ENCODE measurements around the gene TBXAS1. TPM values are rescaled to one million over a fixed set of nuclear protein-coding genes. Genes with fewer than 3 reads are reported as not detected.
A peak's percentile ranks its signal among the peaks of the same experiment; 100 is the strongest.

The TBXAS1 gene
- total and polyA plus RNA-seq, 5 experiments from 2014 or later: 0.41 to 2.7 (median 1.1) TPM

DNA sequence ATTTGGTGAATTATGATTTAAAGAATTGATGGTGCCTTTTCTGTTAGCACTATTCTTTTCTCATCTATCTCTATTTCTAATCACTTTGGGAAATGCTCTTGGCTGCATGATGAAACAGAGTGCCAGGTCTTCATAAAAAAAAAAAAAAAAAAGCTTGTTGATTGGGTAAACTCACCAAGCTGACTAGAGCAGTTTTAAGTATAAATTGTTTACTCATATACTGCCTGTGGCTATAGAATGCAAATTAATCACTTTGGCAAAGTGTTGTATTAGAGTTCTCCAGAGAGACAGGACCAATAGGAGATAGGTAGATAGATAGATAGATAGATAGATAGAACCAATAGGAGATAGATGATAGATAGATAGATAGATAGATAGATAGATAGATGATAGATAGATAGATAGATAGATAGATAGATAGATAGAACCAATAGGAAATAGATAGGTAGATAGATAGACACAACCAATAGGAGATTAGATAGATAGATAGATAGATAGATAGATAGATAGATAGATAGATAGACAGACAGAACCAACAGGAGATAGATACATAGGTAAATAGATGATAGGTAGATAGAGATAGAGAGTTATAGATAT lies 20.1 kb upstream of the TBXAS1 start:
- Mint-ChIP-seq H3K4me3 (no peak overlapping the region), H3K27me3 (peaks cover 0 to 10% (median 2%) of the 10 kb centered on the region in 5 donors), H3K36me3 (peaks cover 0 to 8% (median 6%) of the 10 kb centered on the region in 3 donors), H3K27ac (peak overlapping the region in 1 of 10 donors; percentile 7), H3K9me3 (peaks cover 0 to 13% (median 4%) of the 10 kb centered on the region in 9 donors), H3K4me1 (peaks cover 6 to 12% (median 8%) of the 10 kb centered on the region in 4 donors)
- DNase-seq (no peak), ATAC-seq (no peak)
- POLR2A ChIA-PET: no interaction called here

- Mint-ChIP-seq H3K9me3 (peaks cover 0 to 9% (median 0%) of the 10 kb centered on the region in 9 donors), H3K4me3 (no peak overlapping the region), H3K36me3 (peaks cover 0 to 4% (median 0%) of the 10 kb centered on the region in 3 donors), H3K4me1 (peaks cover 9 to 14% (median 11%) of the 10 kb centered on the region in 4 donors), H3K27me3 (peaks cover 0 to 10% (median 3%) of the 10 kb centered on the region in 5 donors), H3K27ac (peak overlapping the region in 1 of 10 donors; percentile 17)
- POLR2A ChIA-PET: no interaction called here
- no peak for ATAC-seq
- no peak for DNase-seq
Observed at GRCh38 chr7:139811066-139811465, 18.0 kb upstream of the TBXAS1 start.

- POLR2A ChIA-PET: no interaction called here
- Mint-ChIP-seq H3K27me3 (peaks cover 0 to 4% (median 3%) of the 10 kb centered on the region in 5 donors), H3K9me3 (peaks cover 0 to 4% (median 0%) of the 10 kb centered on the region in 9 donors), H3K27ac (no peak overlapping the region), H3K36me3 (peaks cover 0 to 4% (median 0%) of the 10 kb centered on the region in 3 donors), H3K4me3 (no peak overlapping the region), H3K4me1 (peaks cover 6 to 14% (median 10%) of the 10 kb centered on the region in 4 donors)
- no peak for ATAC-seq
- no peak for DNase-seq
Observed at GRCh38 chr7:139813151-139813550, 15.9 kb upstream of the TBXAS1 start.

DNA sequence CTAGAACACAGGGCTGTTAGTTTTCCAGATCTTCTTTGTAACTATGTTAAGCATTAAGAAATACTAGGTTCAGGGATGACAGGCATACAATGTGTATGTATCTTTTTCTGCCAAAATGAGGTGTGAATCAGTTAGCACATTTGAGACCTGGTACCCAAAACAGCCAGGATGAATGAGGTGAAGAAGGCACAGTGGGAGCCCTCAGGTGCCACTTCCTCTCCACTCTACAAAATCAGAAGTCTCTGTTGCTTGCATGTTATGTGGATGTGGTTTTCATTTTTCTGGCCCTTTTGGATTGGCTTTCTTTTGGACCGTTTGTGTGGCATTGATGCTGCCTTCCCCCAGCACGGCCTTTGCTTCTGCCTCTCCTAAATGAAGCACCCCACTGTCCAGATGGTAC lies 15.4 kb upstream of the TBXAS1 start:
- Mint-ChIP-seq H3K4me1 (peaks cover 6 to 14% (median 10%) of the 10 kb centered on the region in 4 donors), H3K27ac (peak overlapping the region in 1 of 10 donors; percentile 42), H3K4me3 (peak overlapping the region in 1 of 10 donors; percentile 36), H3K9me3 (peaks cover 0 to 4% (median 0%) of the 10 kb centered on the region in 9 donors), H3K36me3 (peaks cover 0 to 4% (median 0%) of the 10 kb centered on the region in 3 donors), H3K27me3 (peaks cover 0 to 3% (median under 1%) of the 10 kb centered on the region in 5 donors)
- POLR2A ChIA-PET: no interaction called here
- ATAC-seq (peak in 1 of 2 donors; percentile 61), DNase-seq (peak in 2 of 10 donors; percentile 20 to 34)

- Mint-ChIP-seq H3K27me3 (peaks cover 0 to 2% (median 0%) of the 10 kb centered on the region in 5 donors), H3K36me3 (peaks cover 0 to 4% (median 0%) of the 10 kb centered on the region in 3 donors), H3K4me1 (peaks cover 6 to 12% (median 9%) of the 10 kb centered on the region in 4 donors), H3K9me3 (peaks cover 0 to 4% (median 0%) of the 10 kb centered on the region in 9 donors), H3K27ac (no peak overlapping the region), H3K4me3 (no peak overlapping the region)
- ATAC-seq (no peak), DNase-seq (no peak)
- POLR2A ChIA-PET: no interaction called here
Observed at GRCh38 chr7:139817249-139817648, 11.8 kb upstream of the TBXAS1 start.

GRCh38 chr7:139820089-139820488 lies 9.0 kb upstream of the TBXAS1 start:
- Mint-ChIP-seq H3K4me3 (no peak overlapping the region), H3K27ac (no peak overlapping the region), H3K4me1 (no peaks in the 10 kb centered on the region), H3K27me3 (peaks cover 0 to 2% (median 0%) of the 10 kb centered on the region in 5 donors), H3K9me3 (peaks cover 0 to 4% (median 0%) of the 10 kb centered on the region in 9 donors), H3K36me3 (peaks cover 0 to 4% (median 0%) of the 10 kb centered on the region in 3 donors)
- POLR2A ChIA-PET: no interaction called here
- DNase-seq: no peak
- no peak for ATAC-seq

DNA sequence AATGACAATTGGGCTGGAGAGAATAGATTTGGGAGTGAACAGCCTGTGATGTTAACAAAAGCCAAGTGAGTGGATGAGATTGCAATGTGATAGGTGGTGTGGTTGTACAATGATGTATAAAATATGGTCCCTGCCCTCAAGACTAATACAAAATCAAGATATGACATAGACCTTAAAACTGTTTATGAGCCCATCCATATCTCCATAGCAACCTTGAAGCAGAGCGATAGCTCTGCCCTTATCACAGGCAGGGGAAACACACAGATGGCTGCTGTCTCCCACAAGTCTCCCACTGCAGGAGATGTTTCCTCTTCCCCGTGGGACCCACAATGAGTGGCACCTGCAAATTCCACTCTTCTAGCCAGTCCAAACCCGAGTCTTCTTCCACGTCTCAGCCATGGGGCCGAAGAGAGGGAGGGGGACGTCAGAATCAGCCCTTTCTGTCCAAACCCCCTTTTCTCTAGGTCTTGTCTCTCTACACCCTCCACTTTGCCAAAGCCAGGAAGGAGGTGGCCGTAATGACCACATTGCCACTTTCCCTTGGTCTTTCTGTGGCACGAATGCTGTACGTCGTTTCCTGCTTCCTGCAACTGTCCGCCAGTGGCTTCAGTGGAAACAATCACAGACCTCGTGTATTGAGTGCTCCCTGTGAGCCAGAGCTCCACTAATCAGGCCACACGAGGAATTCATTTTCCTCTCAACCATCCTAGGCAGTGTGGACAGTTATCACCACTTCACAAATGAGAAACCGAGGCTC lies 7.5 kb upstream of the TBXAS1 start:
- POLR2A ChIA-PET: interaction anchor here (0.7 kb wide), 1 partner anchor 1830 kb away, joined by 3 read pairs; no protein-coding TSS in a partner anchor
- H3K27me3 Mint-ChIP-seq: peaks cover 0 to 9% (median 0%) of the 10 kb centered on the region in 5 donors
- ATAC-seq (no peak), DNase-seq (no peak)
- no peaks in the 10 kb centered on the region for H3K9me3 Mint-ChIP-seq
- no peaks in the 10 kb centered on the region for H3K36me3 Mint-ChIP-seq
- H3K4me1 Mint-ChIP-seq: no peaks in the 10 kb centered on the region
- no peak overlapping the region for H3K27ac Mint-ChIP-seq
- H3K4me3 Mint-ChIP-seq: no peak overlapping the region

GRCh38 chr7:139822855-139823254 lies 6.2 kb upstream of the TBXAS1 start:
- Mint-ChIP-seq H3K9me3 (no peaks in the 10 kb centered on the region), H3K4me1 (peaks cover 0 to 2% (median 0%) of the 10 kb centered on the region in 4 donors), H3K27me3 (peaks cover 0 to 19% (median 0%) of the 10 kb centered on the region in 5 donors), H3K27ac (no peak overlapping the region), H3K4me3 (no peak overlapping the region), H3K36me3 (no peaks in the 10 kb centered on the region)
- ATAC-seq: no peak
- POLR2A ChIA-PET: no interaction called here
- no peak for DNase-seq

DNA sequence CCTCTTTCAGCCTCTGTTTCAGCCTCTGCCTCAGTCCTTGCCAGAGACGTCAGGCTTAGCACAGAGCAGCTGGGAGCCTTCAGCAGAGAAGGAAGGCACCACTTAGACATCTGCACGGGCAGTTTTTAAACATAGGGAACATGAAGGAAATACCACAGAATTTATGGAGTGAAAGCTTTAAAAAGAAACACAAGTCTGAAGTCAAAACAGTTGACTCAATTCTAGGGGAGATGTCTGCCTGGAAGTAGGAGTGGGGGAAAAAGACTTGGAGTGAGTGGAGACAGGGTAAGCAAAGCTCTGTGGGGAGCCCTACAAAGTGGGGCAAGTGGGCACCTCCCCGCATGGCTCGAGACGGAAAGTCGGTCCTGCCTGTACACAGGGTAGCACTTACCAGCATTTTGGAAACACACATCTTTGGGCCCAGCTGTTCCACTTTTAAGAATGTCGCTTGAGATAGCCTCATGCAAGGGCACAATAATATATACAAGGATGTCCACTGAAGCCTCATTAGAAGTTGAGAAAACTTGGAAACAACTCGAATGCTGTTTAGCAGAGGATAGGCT lies 5.0 kb upstream of the TBXAS1 start:
- Mint-ChIP-seq H3K27ac (no peak overlapping the region), H3K36me3 (no peaks in the 10 kb centered on the region), H3K4me3 (no peak overlapping the region), H3K9me3 (no peaks in the 10 kb centered on the region), H3K4me1 (peaks cover 0 to 14% (median 5%) of the 10 kb centered on the region in 4 donors), H3K27me3 (peaks cover 0 to 19% (median 0%) of the 10 kb centered on the region in 5 donors)
- ATAC-seq: no peak
- POLR2A ChIA-PET: no interaction called here
- no peak for DNase-seq

- POLR2A ChIA-PET: no interaction called here
- DNase-seq: no peak
- no peak for ATAC-seq
- Mint-ChIP-seq H3K27me3 (peaks cover 0 to 19% (median 0%) of the 10 kb centered on the region in 5 donors), H3K4me3 (no peak overlapping the region), H3K9me3 (no peaks in the 10 kb centered on the region), H3K27ac (no peak overlapping the region), H3K4me1 (peaks cover 3 to 29% (median 14%) of the 10 kb centered on the region in 4 donors), H3K36me3 (no peaks in the 10 kb centered on the region)
Observed at GRCh38 chr7:139825666-139826290, 3.3 kb upstream of the TBXAS1 start.

DNA sequence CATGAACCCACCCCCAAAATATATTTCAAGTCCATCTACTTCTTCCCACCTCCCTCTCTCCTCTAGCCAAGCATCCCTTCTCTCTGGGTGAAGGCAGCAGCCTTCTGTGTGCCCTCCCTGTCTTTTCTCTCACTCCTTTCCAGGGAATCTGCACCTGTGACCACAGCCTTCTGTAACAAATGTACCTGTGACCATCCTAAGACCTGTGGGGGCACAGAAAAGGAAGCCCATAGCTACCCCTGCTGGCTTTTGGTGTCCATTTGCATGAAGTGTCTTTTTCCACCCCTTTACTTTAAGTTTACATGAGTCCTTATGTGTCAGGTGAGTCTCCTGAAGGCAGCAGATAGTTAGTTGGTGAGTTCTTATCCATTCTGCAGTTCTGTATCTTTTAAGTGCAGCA lies 2.0 kb upstream of the TBXAS1 start:
- Mint-ChIP-seq H3K4me1 (peaks cover 3 to 36% (median 14%) of the 10 kb centered on the region in 4 donors), H3K36me3 (no peaks in the 10 kb centered on the region), H3K27me3 (peaks cover 0 to 19% (median 0%) of the 10 kb centered on the region in 5 donors), H3K9me3 (no peaks in the 10 kb centered on the region), H3K4me3 (no peak overlapping the region), H3K27ac (peak overlapping the region in 3 of 10 donors; percentile 11 to 73 (median 27))
- ATAC-seq (peak in 1 of 2 donors; percentile 35), DNase-seq (peak in 3 of 10 donors; percentile 9 to 24 (median 21))
- POLR2A ChIA-PET: no interaction called here

GRCh38 chr7:139828446-139828845 lies 618 bp upstream of the TBXAS1 start:
- peaks cover 0 to 19% (median 0%) of the 10 kb centered on the region in 5 donors for H3K27me3 Mint-ChIP-seq
- DNase-seq: no peak
- POLR2A ChIA-PET: no interaction called here
- peaks cover 0 to 9% (median 2%) of the 10 kb centered on the region in 9 donors for H3K9me3 Mint-ChIP-seq
- H3K27ac Mint-ChIP-seq: peak overlapping the region in 2 of 10 donors; percentile 27 to 80
- H3K4me3 Mint-ChIP-seq: peak overlapping the region in 1 of 10 donors; percentile 79
- H3K4me1 Mint-ChIP-seq: peaks cover 3 to 36% (median 14%) of the 10 kb centered on the region in 4 donors
- H3K36me3 Mint-ChIP-seq: peaks cover 0 to under 1% (median 0%) of the 10 kb centered on the region in 3 donors
- no peak for ATAC-seq
